ENCODE results near the gene DNMT3L.

The DNMT3L gene

GRCh38 chr21:44269090-44269489, 7.4 kb upstream of the DNMT3L start:
- DNase-seq (ENCODE audit: extremely low spot score) = no peak
- CTCF ChIA-PET = interaction anchor here (1.4 to 4.1 kb wide), 3 partner anchors 8 to 29 kb away, joined by 6 to 19 read pairs (median 8); no protein-coding TSS in a partner anchor
- POLR2A ChIA-PET = no interaction called here
- TF ChIP-seq, protein P1, sequence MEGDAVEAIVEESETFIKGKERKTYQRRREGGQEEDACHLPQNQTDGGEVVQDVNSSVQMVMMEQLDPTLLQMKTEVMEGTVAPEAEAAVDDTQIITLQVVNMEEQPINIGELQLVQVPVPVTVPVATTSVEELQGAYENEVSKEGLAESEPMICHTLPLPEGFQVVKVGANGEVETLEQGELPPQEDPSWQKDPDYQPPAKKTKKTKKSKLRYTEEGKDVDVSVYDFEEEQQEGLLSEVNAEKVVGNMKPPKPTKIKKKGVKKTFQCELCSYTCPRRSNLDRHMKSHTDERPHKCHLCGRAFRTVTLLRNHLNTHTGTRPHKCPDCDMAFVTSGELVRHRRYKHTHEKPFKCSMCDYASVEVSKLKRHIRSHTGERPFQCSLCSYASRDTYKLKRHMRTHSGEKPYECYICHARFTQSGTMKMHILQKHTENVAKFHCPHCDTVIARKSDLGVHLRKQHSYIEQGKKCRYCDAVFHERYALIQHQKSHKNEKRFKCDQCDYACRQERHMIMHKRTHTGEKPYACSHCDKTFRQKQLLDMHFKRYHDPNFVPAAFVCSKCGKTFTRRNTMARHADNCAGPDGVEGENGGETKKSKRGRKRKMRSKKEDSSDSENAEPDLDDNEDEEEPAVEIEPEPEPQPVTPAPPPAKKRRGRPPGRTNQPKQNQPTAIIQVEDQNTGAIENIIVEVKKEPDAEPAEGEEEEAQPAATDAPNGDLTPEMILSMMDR (IDR thresholded peaks at IDR 0.05; ENCODE audit: control extremely low read depth, extremely low read depth, low read depth, missing control alignments) = no peak

DNA sequence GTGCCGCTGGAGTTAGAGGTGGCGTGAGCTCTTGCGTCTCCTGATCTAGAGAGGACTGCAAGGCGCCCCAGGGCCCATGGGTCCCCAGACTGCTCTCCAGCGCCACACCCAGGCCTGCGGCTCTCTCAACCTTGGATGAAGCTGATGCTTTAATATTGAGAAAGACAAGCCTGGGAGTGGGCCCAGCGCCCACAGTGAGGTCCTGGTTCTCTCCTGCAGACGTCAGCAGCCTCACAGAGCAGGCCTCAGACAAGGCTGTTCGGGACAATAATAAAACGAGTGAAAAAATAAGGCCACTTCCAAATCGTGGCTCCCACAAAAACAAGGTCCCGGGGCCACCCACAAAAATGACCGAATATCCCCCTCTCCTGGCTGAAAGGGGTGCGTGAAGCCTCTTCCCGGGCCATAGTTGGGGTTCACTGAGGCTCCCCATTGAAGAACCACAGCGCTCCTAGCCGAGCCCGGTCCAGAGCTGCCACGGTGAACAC, 6.0 kb upstream of the DNMT3L start:
- ChIA-PET CTCF (interaction anchor here (1.4 to 4.1 kb wide), 5 partner anchors 9 to 34 kb away, joined by 4 to 19 read pairs (median 7); no protein-coding TSS in a partner anchor), POLR2A (no interaction called here)
- TF ChIP-seq, protein P1 (IDR thresholded peaks at IDR 0.05; ENCODE audit: control extremely low read depth, extremely low read depth, low read depth, missing control alignments) = peak; percentile 35
- no peak for DNase-seq (ENCODE audit: extremely low spot score)

- TF ChIP-seq, protein P1 (IDR thresholded peaks at IDR 0.05; ENCODE audit: control extremely low read depth, extremely low read depth, low read depth, missing control alignments) = no peak
- ChIA-PET POLR2A (interaction anchor here (0.5 kb wide), 1 partner anchor 190 kb away, joined by 3 read pairs; no protein-coding TSS in a partner anchor), CTCF (interaction anchor here (1.6 to 3.1 kb wide), 2 partner anchors 11 to 32 kb away, joined by 5 to 8 read pairs; no protein-coding TSS in a partner anchor)
- DNase-seq (ENCODE audit: extremely low spot score) = no peak
Observed at GRCh38 chr21:44265734-44266270, 4.1 kb upstream of the DNMT3L start.

GRCh38 chr21:44263768-44264167, 2.1 kb upstream of the DNMT3L start:
- DNase-seq (ENCODE audit: extremely low spot score) = no peak
- CTCF ChIA-PET = no interaction called here
- TF ChIP-seq, protein P1 (IDR thresholded peaks at IDR 0.05; ENCODE audit: control extremely low read depth, extremely low read depth, low read depth, missing control alignments) = no peak
- POLR2A ChIA-PET = interaction anchor here (0.7 kb wide), 1 partner anchor 9 kb away, joined by 5 read pairs; no protein-coding TSS in a partner anchor

DNA sequence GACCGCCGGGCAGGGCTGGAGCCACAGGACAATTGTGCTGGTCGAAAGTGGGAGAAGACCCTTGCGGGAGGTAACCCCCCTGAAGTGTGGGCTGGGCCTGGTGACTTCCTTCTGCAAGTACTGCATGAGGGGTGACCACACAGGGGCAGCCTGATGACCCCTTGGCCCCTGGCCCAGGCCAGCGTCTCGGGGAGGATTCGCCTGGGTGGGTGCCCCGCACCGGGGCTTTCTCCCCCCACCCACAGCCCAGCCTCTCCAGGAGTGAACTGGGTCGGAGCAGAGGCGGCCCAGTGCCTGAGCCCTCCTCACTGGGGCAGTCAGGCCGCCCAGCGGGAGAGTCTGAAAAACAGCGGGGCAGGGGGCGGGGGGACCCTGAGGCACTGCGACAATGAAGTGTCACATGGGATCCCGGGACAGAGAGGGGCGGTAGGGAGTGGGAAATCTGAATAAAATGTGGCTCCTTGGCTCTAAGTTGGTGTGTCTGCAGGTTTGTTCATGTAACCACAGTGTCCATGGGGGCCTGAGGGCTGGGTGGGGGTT, 1.6 kb upstream of the DNMT3L start:
- ChIA-PET POLR2A (no interaction called here), CTCF (no interaction called here)
- no peak for DNase-seq (ENCODE audit: extremely low spot score)
- TF ChIP-seq, protein P1 (IDR thresholded peaks at IDR 0.05; ENCODE audit: control extremely low read depth, extremely low read depth, low read depth, missing control alignments) = no peak

DNA sequence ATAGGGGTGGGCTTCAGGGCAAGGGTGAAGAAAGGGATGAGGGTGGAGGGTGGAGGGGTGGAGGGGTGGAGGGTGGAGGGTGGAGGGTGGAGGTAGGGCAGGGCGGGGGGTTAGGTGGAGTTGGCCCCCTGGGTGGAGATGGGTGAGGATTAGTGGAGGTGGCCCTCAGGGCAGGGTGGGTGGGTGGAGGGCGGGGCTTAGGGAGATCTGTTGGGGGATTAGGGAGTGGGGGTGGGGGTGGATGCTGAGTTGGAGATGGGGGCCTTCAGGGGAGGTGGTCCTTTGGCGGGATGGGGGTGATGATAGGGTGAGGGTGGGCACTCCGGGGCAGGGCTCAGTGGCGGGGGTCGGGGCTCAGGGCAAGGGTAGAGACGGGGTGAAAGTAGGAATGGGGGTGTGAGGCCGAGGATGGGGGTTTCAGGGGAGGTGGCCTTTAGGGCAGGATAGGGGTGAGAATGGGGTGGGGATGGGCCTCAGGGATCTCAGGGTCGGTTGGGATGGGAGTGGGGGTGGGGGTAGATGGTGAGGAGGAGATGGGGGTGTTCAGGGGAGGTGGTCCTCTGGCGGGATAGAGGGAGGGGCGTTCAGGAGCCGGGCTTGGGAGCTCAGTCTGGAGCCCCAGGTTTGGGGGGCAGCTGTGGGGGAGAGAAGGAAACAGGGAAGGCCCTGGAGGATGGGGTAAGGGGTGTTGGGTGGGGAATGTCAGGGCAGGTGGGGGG, 800 bp upstream of the DNMT3L start:
- CTCF ChIA-PET = no interaction called here
- TF ChIP-seq, protein P1 (IDR thresholded peaks at IDR 0.05; ENCODE audit: control extremely low read depth, extremely low read depth, low read depth, missing control alignments) = no peak
- POLR2A ChIA-PET = no interaction called here
- DNase-seq (ENCODE audit: extremely low spot score) = no peak

All from GM10248 (cell line).